K562 (cell line): ENCODE results near the gene ATL1.

ENCODE experiments used
- FOXM1 ChIP-seq, 2 experiments: fragments of 450-650 bp in 1 of 2; sonication (generic) in 1 of 2; formaldehyde crosslinking in 1 of 2; IDR thresholded peaks; 2 replicates each; pipeline versions ENCODE4 v1.6.1 to v1.9.0; 2017 to 2022; ENCODE audit warnings: low read depth in 2 of 2, mild to moderate bottlenecking in 2 of 2, missing genetic modification reagents in 1 of 2, moderate library complexity in 1 of 2
- JUND ChIP-seq, 2 experiments: IDR thresholded peaks; 2 replicates in 1 of 2; 3 replicates in 1 of 2; pipeline ENCODE4 v1.6.1; 2011; ENCODE audit warnings: borderline replicate concordance in 2 of 2, low read depth in 2 of 2, low read length in 2 of 2, improper control_type of control experiment in 1 of 2, missing biosample characterization in 1 of 2, missing genetic modification characterization in 1 of 2, missing genetic modification reagents in 1 of 2
- KAT8 ChIP-seq: fragments of 450-650 bp; IDR thresholded peaks from 2 replicates; pipeline ENCODE4 v1.6.1; 2016; ENCODE audit warnings: low read depth, mild to moderate bottlenecking
- RAD51 ChIP-seq: fragments of 450-650 bp; IDR thresholded peaks from 2 replicates; pipeline ENCODE4 v1.7.1; 2016; ENCODE audit warnings: low read depth, mild to moderate bottlenecking, borderline replicate concordance
- ZBTB2 ChIP-seq: fragments of 450-650 bp; IDR thresholded peaks from 2 replicates; pipeline ENCODE4 v1.6.1; 2016; ENCODE audit warnings: antibody characterized with exemption

- TF ChIP-seq RAD51 (no peak), JUND (IDR thresholded peaks at IDR 0.05; ENCODE audit: borderline replicate concordance, low read depth, low read length) (no peak), JUND (tag; IDR thresholded peaks at IDR 0.05; ENCODE audit: borderline replicate concordance, low read depth, low read length) (no peak), KAT8 (no peak), ZBTB2 (no peak), FOXM1 (IDR thresholded peaks at IDR 0.05; ENCODE audit: low read depth) (no peak), FOXM1 (CRISPR knock-in tag; IDR thresholded peaks at IDR 0.05; ENCODE audit: low read depth) (no peak)
These were observed 43.9 kb upstream of the ATL1 start for GRCh38 chr14:50516091-50516490.
